Measurements from ENCODE around the gene IL3.

IL3 gene

GRCh38 chr5:132056610-132057497, 3.6 kb upstream of the IL3 start:
- no peak for DNase-seq (ENCODE audit: low read depth in 3 of 3)

DNA sequence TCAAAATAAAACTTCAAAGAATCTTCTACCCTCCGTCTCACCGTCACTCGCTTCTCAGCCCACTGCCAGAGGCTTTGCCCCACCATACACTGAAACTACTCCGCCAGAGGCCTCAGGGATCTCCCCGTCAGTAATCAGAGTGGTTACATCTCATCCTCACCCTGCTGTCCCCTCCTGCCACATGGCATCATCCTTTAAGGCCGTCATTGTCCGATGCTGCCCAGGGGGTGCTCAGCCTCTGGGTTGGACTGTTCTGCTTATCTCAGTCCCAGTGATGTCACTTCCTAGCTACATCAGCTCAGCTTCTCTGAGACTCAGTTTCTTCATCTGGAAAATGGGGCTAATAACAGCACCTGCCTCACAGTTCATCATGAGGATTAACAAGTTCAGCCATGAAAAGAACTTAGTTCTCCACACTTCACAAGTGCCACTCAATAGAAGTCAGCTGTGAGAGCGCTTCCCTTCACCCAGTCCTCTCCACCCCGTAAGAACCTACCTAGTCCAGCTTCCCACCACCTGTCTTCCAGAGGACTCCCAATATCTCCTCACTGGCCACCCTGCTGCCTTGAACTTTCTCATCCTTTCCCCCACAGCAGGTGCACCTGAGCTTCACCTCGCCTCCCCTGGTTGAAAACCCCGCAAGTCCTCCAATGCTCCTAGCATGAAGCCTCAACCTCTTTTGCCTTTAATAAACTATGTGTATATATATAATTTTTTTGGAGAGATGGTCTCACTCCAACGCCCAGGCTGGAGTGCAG, 2.8 kb upstream of the IL3 start:
- DNase-seq (ENCODE audit: low read depth in 3 of 3): no peak

GRCh38 chr5:132058646-132059042, 1.8 kb upstream of the IL3 start:
- no peak for DNase-seq (ENCODE audit: low read depth in 3 of 3)

- DNase-seq (ENCODE audit: low read depth in 3 of 3): no peak
Measured at GRCh38 chr5:132059043-132059695, 1.3 kb upstream of the IL3 start.

GRCh38 chr5:132059696-132060500, 557 bp upstream of the IL3 start:
- no peak for DNase-seq (ENCODE audit: low read depth in 3 of 3)

DNA sequence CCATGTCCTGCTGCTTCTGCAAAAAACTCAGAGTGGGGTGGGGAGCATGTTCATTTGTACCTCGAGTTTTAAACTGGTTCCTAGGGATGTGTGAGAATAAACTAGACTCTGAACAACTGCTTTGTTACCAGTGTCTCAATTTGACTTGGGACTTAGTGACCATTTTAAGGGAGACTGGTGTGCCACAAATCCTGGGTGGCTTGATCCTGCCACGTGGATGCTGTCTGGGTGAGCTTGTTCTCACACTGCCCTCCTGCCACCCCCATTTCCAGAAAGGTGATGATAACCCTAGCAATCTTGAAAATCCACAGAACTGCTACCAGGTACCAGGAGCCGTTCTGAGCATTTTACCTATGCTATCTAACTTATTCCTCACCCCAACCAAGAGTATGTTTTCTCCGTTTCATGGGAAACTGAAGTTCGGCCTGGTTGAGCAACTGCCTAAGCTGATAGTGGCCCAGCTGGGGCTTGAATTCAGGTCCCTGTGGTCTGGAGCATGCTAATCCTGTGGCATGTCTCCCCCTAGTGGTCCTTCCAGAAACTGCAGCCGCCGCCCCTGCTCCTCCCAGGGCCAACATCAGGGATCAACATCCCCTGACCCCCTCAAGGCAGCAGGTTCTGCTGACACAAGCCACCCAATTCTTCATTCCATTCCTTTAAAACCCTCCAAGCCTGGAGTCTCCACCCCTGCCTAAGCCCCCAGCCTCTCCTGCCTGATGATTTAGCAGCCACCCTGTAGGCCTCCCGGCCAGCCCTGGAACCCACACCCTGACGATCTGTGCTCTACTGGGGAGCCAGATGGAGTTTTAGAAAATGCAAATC, 2.8 kb downstream of the IL3 start:
- peak; percentile 52 to 73 (median 67) for DNase-seq (ENCODE audit: low read depth in 3 of 3)

DNA sequence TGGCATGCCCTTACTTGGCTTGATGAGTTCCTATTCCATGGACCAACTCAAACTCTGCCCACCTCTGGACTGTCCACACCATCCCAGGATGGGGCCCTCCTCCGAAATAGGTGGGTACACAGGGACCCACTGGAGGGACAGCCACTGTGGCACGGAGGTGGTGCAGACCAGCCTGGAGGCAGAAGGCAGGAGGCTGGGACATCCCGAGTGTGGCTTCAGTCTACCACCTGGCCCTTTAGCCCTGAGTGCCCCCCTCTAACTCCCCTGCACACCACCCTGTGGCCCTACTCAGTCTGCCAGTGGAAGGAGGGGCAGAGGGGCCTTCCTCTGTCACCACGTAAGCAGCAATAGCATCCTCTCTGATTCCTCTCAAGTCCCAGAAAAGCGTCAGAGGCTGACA, 3.7 kb downstream of the IL3 start:
- no peak for DNase-seq (ENCODE audit: low read depth in 3 of 3)

GRCh38 chr5:132064738-132065331, 4.4 kb downstream of the IL3 start:
- peak; percentile 62 to 70 (median 68) for DNase-seq (ENCODE audit: low read depth in 3 of 3)

DNA sequence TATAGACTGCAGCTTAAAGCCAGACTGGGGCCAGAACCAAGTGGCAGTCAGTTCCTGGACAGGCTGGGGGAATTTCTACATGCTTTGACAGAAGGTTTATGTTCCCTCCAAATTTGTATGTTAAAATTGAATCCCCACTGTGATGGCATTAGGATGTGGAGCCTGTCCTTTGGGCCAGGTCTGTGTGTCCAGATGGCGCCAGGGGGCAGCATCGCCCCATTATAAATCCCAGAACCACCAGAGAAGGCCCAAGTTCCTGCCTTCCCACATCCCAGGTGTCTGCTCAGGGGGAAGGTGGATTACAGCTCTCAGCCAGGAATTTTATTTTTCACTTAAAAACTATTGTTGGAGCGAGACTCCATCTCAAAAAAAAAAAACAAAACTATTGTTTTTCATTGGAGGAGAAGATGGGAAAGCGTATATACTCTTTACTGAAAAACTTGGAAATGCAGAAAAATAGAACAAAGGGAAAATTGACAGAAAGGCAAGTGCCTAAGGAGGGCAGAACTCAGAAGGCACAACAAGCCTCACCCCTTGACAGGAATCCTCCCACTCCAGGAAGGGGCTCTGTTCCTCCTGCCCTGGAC, 5.0 kb downstream of the IL3 start:
- DNase-seq (ENCODE audit: low read depth in 3 of 3): peak in 1 of 3 experiments; percentile 30

DNA sequence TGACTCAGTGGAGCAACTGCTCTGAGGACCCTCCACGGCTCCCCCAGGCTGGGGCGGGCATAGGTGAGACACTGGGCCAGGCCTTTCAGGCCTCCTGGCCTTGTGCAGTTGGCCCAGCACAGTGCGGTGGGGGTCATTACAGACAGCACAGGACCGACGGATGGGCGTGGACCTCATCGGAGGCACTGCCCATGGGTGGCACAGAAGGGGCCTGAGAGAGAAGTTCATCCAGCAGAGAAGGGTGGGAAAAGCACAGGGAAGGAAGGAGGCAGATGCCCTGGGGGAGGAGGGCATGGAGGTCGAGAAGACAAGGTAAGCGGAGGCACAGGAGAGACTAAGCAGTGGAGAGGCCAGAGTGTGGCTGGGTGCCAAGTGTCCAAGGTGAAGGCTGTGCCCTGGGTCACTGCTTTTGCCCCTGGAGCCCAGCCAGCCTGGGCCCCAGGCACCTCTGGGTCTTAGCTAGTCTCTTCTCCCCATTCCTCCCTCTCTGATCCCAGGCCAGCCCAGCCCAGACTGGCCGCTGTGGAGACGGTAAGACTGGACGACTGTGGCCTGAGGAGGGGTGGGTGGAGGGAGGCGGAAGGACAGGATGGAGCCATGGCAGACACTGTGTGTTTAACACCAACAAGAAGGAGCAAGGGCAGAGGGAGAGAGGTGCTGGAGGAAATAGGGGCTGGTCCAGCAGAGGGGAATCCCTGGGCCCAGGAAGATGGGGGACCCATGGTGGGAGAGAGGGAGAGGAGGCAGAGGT, 5.7 kb downstream of the IL3 start:
- no peak for DNase-seq (ENCODE audit: low read depth in 3 of 3)

DNA sequence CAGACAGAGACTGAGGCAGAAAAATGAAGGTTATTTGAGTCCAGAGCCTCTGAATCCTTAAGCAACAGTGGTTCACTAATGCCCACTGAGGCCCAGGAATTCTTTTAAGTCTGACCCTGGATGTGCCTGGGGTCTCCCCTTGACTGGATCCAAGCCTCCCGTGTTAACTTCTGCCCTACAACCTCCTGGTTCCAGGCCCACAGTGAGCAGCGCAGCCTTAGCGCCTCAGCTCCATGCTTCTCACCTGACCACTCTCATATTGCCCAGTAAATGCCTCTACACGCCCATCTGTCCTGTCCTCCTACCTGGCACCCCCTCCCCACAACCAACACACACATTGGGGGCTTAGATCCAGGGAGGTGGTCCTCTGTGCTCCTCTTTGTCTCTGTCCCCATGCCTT, 6.4 kb downstream of the IL3 start:
- no peak for DNase-seq (ENCODE audit: low read depth in 3 of 3)

DNA sequence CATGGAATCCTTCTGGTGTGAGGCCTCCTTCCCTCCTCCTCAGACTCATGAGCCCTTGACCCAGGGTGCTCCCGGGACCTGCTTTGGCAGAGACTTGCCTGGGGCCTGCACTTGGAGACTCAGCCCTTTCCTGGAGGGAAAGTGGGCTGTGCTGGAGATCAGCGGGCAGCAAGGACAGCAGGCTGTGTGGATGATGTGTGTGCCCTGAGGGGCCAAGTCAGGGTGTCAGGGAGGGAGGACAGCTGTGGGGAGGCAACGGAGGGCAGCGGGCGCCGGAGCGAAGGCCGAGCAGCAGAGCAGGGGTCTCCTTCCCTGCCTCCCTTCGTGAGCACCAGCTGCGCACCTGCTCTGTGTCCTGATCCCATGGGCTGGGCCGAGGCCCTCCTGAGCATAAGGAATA, 7.0 kb downstream of the IL3 start:
- no peak for DNase-seq (ENCODE audit: low read depth in 3 of 3)

- no peak for DNase-seq (ENCODE audit: low read depth in 3 of 3)
Measured at GRCh38 chr5:132067941-132068808, 7.7 kb downstream of the IL3 start.

- DNase-seq (ENCODE audit: low read depth in 3 of 3): no peak
Measured at GRCh38 chr5:132069561-132069960, 9.1 kb downstream of the IL3 start.

- no peak for DNase-seq (ENCODE audit: low read depth in 3 of 3)
Measured at GRCh38 chr5:132069994-132070393, 9.5 kb downstream of the IL3 start.

GRCh38 chr5:132070460-132071337, 10.2 kb downstream of the IL3 start:
- no peak for DNase-seq (ENCODE audit: low read depth in 3 of 3)

GRCh38 chr5:132071338-132071707, 10.9 kb downstream of the IL3 start:
- no peak for DNase-seq (ENCODE audit: low read depth in 3 of 3)

Measured in stimulated activated CD4-positive, alpha-beta T cell treated with anti-CD3 and anti-CD28 coated beads, TNF-alpha, amount 100 ng/mL, for 4 hours (primary cell).